Lung (tissue), 12 donors: ENCODE measurements around the gene WIPI1. TPM values are rescaled to one million over a fixed set of nuclear protein-coding genes. Genes with fewer than 3 reads are reported as not detected.

Experiments used
- ATAC-seq: fragments of 200-7000 bp; cut with Tn5 transposase; one replicate; pipeline ENCODE4 v1.9.1; 2020; ENCODE audit warnings: moderate number of reproducible peaks; ENCODE audit not compliant: insufficient read depth, low FRiP score
- DNase-seq, 3 donors: peaks; one replicate each; pipeline ENCODE4 v3.0.0-alpha.2; 2013 to 2017
- H3K27ac ChIP-seq, 2 donors: one replicate each; pipeline ENCODE4 v1.5.1; 2013; ENCODE audit warnings: mild to moderate bottlenecking in 2 of 2, moderate library complexity in 2 of 2, control low read depth in 1 of 2, inconsistent platforms in 1 of 2, low read depth in 1 of 2, low read length in 1 of 2
- H3K27me3 ChIP-seq, 3 donors: one replicate each; pipeline ENCODE4 v1.5.1; 2013; ENCODE audit warnings: low read length in 2 of 3; ENCODE audit not compliant: control insufficient read depth in 3 of 3, insufficient read depth in 3 of 3
- H3K36me3 ChIP-seq, 4 donors: one replicate each; pipeline ENCODE4 v1.5.1; 2013; ENCODE audit warnings: low read length in 4 of 4, mild to moderate bottlenecking in 1 of 4, moderate library complexity in 1 of 4; ENCODE audit not compliant: control insufficient read depth in 4 of 4, insufficient read depth in 4 of 4
- H3K4me1 ChIP-seq, 5 donors: one replicate each; pipeline ENCODE4 v1.5.1; 2013; ENCODE audit warnings: low read length in 5 of 5, mild to moderate bottlenecking in 2 of 5, moderate library complexity in 1 of 5; ENCODE audit not compliant: control insufficient read depth in 5 of 5, insufficient read depth in 5 of 5
- H3K4me3 ChIP-seq: one replicate; pipeline ENCODE4 v1.5.1; 2013; ENCODE audit warnings: mild to moderate bottlenecking, control low read depth, moderate library complexity
- H3K9ac ChIP-seq, 2 donors: one replicate each; pipeline ENCODE4 v1.5.1; 2013; ENCODE audit warnings: low read length in 2 of 2, control low read depth in 1 of 2; ENCODE audit not compliant: insufficient read depth in 1 of 2
- H3K9me3 ChIP-seq, 4 donors: one replicate each; pipeline ENCODE4 v1.5.1; 2013; ENCODE audit warnings: low read length in 3 of 4, mild to moderate bottlenecking in 1 of 4, moderate library complexity in 1 of 4; ENCODE audit not compliant: control insufficient read depth in 4 of 4, insufficient read depth in 3 of 4
- WGBS, 2 donors: extraction: QIAGEN DNeasy Blood & Tissue Kit; methylation state at CpG; one replicate each; pipeline ENCODE4 v1.1.7; 2013; 5-methylcytosine and 5-hydroxymethylcytosine counted together
- polyA plus RNA-seq, 2 donors: library from polyadenylated mRNA; stranded (reverse); fragments of 200-250 nt; gene quantifications; one replicate each; pipeline ENCODE4 v1.2.1, GENCODE V29; 2013
- total RNA-seq, 2 donors: library from RNA; depleted of rRNA in 1 of 2; stranded (reverse); fragments of >200 nt in 1 of 2; gene quantifications; one replicate each; pipeline ENCODE4 v1.2.1, GENCODE V29; 2014 to 2021
- TF ChIP-seq, protein P1 (sequence below): IDR thresholded peaks from 2 replicates; pipeline ENCODE4 v1.5.1; 2012; ENCODE audit warnings: mild to moderate bottlenecking; ENCODE audit errors: control extremely low read depth, extremely low read depth
- donor health status: control.
- donor health status: control.
- donor health status: Bipolar disorder and iron deficiency.
- donor health status: healthy.
- donor health status: DM: yes; HTN: yes; CAD: no.

WIPI1 gene
- total and polyA plus RNA-seq, 4 donors = 30.4 to 58.5 (median 41.8) TPM

DNA sequence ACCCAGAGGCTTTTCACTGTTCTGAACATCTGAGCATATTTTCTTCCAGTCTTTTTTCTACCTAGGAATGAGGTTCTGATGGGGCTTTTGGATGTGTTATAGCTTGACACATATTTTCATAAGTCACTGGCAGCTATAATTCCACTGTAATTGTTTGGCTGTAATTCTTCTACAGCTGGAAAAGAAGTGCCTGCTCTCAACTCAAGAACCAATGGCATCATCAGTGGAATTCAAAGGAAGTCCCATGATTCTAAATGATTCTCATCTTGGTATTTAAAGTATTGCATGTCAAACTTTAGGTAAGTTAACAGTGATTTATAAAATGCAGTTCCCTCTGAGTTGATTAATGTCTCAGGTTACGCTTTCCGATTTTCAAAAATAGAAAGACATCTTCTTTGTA is 16.8 kb downstream of the WIPI1 start:
- no peak for DNase-seq
- H3K27me3 ChIP-seq = no peaks in the 10 kb centered on the region
- 41 to 63% methylated on average over 2 of the region's 2 CpGs for WGBS, 2 donors
- peaks cover 0 to 21% (median 13%) of the 10 kb centered on the region in 5 donors for H3K4me1 ChIP-seq
- H3K27ac ChIP-seq = no peak overlapping the region
- no peak for ATAC-seq
- no peak overlapping the region for H3K9ac ChIP-seq
- peaks cover 0 to 16% (median 9%) of the 10 kb centered on the region in 4 donors for H3K36me3 ChIP-seq
- H3K4me3 ChIP-seq = no peak overlapping the region
- TF ChIP-seq, protein P1, sequence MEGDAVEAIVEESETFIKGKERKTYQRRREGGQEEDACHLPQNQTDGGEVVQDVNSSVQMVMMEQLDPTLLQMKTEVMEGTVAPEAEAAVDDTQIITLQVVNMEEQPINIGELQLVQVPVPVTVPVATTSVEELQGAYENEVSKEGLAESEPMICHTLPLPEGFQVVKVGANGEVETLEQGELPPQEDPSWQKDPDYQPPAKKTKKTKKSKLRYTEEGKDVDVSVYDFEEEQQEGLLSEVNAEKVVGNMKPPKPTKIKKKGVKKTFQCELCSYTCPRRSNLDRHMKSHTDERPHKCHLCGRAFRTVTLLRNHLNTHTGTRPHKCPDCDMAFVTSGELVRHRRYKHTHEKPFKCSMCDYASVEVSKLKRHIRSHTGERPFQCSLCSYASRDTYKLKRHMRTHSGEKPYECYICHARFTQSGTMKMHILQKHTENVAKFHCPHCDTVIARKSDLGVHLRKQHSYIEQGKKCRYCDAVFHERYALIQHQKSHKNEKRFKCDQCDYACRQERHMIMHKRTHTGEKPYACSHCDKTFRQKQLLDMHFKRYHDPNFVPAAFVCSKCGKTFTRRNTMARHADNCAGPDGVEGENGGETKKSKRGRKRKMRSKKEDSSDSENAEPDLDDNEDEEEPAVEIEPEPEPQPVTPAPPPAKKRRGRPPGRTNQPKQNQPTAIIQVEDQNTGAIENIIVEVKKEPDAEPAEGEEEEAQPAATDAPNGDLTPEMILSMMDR = no peak
- H3K9me3 ChIP-seq = no peaks in the 10 kb centered on the region

GRCh38 chr17:68439656-68440290 is 17.5 kb downstream of the WIPI1 start:
- no peak for ATAC-seq
- WGBS, 2 donors = 50 to 60% methylated on average over 8 of the region's 8 CpGs
- peak overlapping the region in 1 of 2 donors; percentile 52 for H3K27ac ChIP-seq

GRCh38 chr17:68437979-68438822 is 19.1 kb downstream of the WIPI1 start:
- no peak for ATAC-seq
- Histone ChIP-seq H3K36me3 (peaks cover 0 to 24% (median 13%) of the 10 kb centered on the region in 4 donors), H3K27ac (peak overlapping the region; percentile 72 to 90), H3K27me3 (no peaks in the 10 kb centered on the region), H3K9ac (no peak overlapping the region), H3K4me3 (no peak overlapping the region), H3K9me3 (no peaks in the 10 kb centered on the region), H3K4me1 (peaks cover 0 to 21% (median 8%) of the 10 kb centered on the region in 5 donors)
- TF ChIP-seq, protein P1 = no peak
- 48 to 54% methylated on average over 14 of the region's 14 CpGs for WGBS, 2 donors
- DNase-seq = peak; percentile 25 to 67 (median 53)

More at GRCh38 chr17:68439656-68440290, 17.5 kb downstream of the WIPI1 start:
- DNase-seq = no peak
- Histone ChIP-seq H3K4me3 (no peak overlapping the region), H3K4me1 (peaks cover 0 to 21% (median 13%) of the 10 kb centered on the region in 5 donors), H3K36me3 (peaks cover 0 to 17% (median 11%) of the 10 kb centered on the region in 4 donors), H3K27me3 (no peaks in the 10 kb centered on the region), H3K9ac (no peak overlapping the region), H3K9me3 (no peaks in the 10 kb centered on the region)
- TF ChIP-seq, protein P1 = no peak
